ES-I3 (cell line): Measurements from ENCODE around the gene SPECC1L.

Experiments used
- H3K36me3 ChIP-seq: 2 replicates; pipeline ENCODE4 v1.6.1; 2013; ENCODE audit warnings: mild to moderate bottlenecking, low read length, control low read depth, moderate library complexity; ENCODE audit not compliant: insufficient read depth
- H3K4me1 ChIP-seq: 2 replicates; pipeline ENCODE4 v1.6.1; 2013; ENCODE audit warnings: mild to moderate bottlenecking, control low read depth, low read length; ENCODE audit not compliant: insufficient read depth
- H3K9ac ChIP-seq: 2 replicates; pipeline ENCODE4 v1.6.1; 2013; ENCODE audit warnings: low read depth, mild to moderate bottlenecking, low read length, moderate library complexity
- H3K9me3 ChIP-seq: 2 replicates; pipeline ENCODE4 v1.6.1; 2013; ENCODE audit warnings: mild to moderate bottlenecking, low read length, moderate library complexity; ENCODE audit not compliant: control insufficient read depth, insufficient read depth

SPECC1L gene

DNA sequence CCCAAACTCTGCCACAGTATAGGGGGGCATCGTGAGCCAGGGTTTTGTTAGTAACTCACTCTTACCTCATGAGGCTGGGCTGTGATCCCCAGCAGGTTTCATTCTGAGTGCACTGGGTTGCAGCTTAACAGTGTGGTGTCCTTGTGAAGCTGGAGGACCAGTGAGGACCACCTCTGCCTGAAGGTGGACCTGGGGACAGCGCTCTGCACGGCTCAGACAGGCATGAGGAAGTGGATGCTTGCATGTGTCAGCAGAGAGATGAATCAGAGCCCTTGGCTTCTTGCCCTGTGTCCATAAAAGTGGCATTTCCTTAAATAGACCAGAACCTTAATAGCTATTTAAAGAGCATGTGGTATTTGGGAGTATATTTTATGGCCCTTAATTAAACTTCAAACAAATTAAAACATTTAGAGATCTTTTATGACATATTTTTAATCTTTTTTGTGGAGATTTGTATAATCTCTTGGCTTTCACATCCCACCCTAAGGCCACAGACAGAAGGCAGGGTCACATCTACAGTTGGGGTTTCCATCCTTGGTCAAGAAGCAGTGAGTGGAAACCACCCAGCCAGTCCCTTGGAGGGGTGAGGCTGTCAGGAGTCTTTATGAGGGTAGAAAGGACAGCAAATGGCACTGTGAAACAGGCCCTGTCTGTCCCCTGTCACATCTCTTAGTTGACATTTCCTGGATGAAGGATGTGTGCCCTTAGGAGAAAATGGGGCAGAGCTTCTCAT, 132.0 kb downstream of the SPECC1L start:
- Histone ChIP-seq H3K4me1 (no peaks in the 10 kb centered on the region), H3K36me3 (peaks cover 5% of the 10 kb centered on the region; the same call in 1 of the 2 replicates), H3K9ac (no peak overlapping the region), H3K9me3 (no peaks in the 10 kb centered on the region; the same call in 1 of the 2 replicates)

DNA sequence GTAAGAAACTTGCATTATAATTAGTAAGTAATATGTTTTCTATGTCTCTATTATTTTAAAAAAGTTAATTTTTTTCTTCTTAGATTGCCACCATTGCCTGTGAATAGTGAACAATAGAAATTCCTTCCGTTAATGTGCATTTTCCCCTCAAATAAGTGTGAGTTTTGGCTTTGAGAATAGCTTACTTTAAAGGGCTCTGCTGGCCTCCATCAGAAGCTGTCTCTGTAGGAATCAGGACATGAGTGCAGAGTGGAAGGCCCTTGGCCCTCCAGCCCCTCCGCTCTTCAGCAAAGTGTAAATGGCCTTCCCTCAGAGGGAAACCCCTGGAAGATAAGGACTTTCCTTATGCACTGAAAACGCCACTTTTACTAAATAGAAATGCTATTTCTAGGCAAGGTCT, 132.7 kb downstream of the SPECC1L start:
- Histone ChIP-seq H3K9ac (no peak overlapping the region), H3K9me3 (no peaks in the 10 kb centered on the region; the same call in 1 of the 2 replicates), H3K4me1 (no peaks in the 10 kb centered on the region), H3K36me3 (peaks cover 5% of the 10 kb centered on the region; the same call in 1 of the 2 replicates)

DNA sequence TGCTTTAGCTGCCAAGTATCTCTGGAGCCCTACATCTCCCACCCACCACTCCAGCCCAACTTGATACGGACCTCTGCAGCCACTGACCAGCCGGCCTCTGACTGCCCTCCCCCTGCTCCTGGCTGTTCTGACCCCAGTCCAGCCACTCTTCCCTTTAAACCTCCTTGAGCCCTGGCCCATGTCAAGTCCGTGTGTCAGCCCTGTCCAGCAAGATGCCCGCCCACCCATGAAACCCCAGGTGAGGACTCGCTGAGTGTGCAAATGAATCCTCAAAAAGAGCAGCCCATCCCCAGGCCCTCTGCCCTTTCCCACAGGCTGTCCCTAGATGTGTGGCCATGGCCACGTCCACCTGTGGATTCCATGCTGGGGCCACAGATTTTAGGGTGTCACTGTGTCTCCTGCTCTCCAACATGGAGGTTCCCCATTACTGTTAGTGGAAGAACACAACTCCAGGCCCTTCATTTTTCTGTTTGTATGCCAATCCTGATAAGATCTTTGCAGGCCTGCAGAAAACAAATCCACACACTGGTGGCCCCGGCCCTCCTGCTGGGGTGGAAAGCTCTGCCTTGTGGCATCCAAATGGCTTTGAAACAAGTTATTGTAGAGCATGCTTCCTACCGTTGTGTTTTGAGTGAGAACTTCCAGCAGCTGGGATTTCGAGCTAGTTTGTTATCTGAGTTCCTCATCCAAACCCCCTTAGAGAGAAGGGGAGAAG, 134.1 kb downstream of the SPECC1L start:
- H3K9ac ChIP-seq, result no peak overlapping the region
- peaks cover 5% of the 10 kb centered on the region; the same call in 1 of the 2 replicates for H3K36me3 ChIP-seq
- H3K9me3 ChIP-seq, result no peaks in the 10 kb centered on the region; the same call in 1 of the 2 replicates
- no peaks in the 10 kb centered on the region for H3K4me1 ChIP-seq

DNA sequence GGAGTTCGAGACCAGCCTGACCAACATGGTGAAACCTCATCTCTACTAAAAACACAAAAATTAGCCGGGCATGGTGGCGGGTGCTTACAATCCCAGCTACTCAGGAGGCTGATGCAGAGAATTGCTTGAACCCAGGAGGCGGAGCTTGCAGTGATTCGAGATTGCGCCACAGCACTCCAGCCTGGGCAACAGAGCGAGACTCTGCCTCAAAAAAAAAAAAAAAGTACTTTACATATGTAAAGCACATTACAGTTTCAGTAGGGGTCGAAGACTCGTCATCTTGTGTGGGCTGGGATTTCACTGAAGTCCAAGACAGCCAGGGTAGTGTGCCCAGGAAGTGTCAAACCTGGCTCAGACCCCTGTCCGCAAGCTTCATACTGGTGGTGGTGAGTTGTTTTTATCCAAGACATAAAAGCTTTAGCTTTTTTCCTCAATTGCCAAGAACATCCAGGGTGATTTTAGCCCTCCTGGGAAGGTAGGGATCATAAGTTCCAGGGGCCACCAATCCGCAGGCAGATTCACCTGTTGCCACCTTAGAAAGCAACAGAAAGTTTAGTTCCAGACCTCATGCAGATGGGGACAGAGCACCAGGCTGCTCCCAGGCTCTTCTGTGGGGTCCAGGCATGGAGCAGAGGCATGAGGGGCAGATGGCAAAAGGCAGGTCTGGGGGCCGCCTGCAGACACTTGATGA, 135.1 kb downstream of the SPECC1L start:
- Histone ChIP-seq H3K9ac (no peak overlapping the region), H3K4me1 (no peaks in the 10 kb centered on the region), H3K9me3 (no peaks in the 10 kb centered on the region; the same call in 1 of the 2 replicates), H3K36me3 (peaks cover 5% of the 10 kb centered on the region; the same call in 1 of the 2 replicates)

DNA sequence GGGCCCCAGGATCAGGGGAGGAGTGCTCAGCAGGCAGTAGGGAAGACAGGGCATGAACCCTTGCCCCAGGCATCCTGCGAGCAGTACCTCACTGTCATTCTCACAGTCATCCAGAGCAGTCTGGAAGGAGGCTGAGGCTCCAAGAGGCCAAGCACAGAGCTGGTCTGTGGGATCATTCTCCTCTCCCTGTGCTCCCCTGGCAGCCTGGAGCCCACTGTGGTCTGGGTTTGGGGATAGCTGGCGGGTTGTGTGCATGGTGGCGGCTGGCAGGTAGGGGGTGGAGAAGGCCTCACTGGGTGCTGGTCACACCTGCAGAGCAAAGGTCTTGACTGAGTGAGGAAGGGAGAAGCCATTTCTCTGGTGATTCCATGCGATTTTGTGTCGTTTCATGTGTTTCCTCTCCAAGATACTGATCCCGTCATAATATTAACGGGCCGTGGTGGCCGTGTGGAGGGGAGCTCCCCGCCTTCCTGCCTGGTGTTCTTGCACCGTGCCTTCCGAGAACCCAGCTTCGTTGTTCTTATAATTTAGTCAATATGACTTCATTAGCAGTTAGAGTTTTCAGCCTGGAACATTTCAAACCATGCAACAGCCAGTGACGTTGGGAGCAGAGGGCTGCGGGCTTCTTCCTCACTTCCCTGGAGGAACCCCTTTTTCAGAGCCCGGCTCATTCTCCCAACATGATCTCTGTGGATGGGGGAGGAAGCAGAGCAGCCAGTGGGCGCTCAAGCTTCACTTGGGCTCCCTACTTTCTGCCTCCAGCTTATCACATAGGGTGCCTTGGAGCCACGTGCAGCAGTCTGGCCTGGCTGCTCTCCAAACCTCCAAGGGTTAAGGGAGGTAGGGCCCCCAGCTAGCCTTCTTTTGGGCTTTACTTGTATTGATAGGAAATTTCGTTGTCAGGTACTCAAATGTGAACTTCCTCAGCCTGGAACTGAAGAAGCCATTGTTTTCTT, 136.0 kb downstream of the SPECC1L start:
- H3K9ac ChIP-seq, result no peak overlapping the region
- no peaks in the 10 kb centered on the region; the same call in 1 of the 2 replicates for H3K9me3 ChIP-seq
- H3K4me1 ChIP-seq, result no peaks in the 10 kb centered on the region
- H3K36me3 ChIP-seq, result peaks cover 5% of the 10 kb centered on the region; the same call in 1 of the 2 replicates

DNA sequence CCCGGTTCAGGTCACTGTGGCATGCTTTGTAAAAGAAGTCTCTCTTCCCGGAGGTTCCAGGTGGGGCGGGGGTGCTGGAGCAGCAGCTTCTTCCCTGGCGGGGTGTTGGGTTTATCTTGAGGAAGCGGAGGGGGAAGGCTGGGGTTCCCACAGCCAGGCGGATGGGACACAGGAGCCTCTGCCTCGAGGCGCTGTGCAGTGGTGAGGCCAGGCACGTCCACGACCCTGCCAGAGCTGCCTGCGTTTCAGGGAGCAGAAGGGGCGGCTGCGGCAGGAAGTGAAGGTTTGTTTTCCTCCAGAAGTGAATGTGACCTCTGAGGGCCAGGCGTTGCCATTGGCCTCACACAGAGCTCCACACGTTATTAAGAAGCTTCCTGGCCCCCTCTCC, 136.6 kb downstream of the SPECC1L start:
- H3K9me3 ChIP-seq, result no peaks in the 10 kb centered on the region; the same call in 1 of the 2 replicates
- H3K36me3 ChIP-seq, result peaks cover 5% of the 10 kb centered on the region; the same call in 1 of the 2 replicates
- H3K9ac ChIP-seq, result no peak overlapping the region
- H3K4me1 ChIP-seq, result no peaks in the 10 kb centered on the region

DNA sequence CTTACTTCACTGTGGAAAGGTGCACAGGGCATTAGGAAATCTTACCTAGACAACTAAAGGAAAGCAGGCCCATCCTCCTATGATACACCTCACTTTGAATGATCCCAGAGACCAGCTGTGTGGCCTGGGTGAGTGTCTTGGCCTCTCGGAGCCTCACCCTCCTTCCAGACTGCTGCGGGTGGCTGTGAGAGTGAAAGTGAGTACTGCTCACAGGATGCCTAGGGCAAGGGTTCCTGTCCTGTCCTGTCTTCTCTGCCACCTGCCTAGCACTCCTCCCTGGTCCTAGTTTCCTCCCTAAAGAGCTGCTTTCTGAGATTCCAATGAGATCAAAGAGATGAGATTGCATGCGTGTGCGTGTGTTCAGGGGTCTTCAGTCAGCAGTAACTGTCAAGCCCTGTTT, 137.3 kb downstream of the SPECC1L start:
- H3K4me1 ChIP-seq, result no peaks in the 10 kb centered on the region
- no peaks in the 10 kb centered on the region; the same call in 1 of the 2 replicates for H3K9me3 ChIP-seq
- H3K9ac ChIP-seq, result no peak overlapping the region
- H3K36me3 ChIP-seq, result peaks cover 5% of the 10 kb centered on the region; the same call in 1 of the 2 replicates

DNA sequence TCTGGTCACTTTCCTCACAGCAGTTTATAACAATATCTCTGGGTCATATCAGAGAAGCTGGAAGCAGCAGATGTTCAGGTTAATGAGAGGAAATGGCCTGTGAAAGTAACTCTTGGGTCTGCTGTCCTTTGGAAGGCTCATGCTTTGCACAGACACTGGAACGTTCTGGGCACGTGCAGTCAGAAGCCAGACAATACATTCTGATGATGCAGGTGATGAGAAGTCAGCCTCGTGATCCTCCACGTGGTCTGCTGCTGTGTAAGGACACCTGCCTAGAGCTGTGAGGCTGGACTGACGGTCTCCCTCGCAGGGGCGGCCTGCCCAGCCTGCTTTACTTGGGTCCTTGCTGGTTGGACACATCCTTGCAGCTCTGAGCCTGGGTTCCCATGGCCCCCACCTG, 138.0 kb downstream of the SPECC1L start:
- Histone ChIP-seq H3K9ac (no peak overlapping the region), H3K4me1 (no peaks in the 10 kb centered on the region), H3K36me3 (peaks cover 5% of the 10 kb centered on the region; the same call in 1 of the 2 replicates), H3K9me3 (no peaks in the 10 kb centered on the region; the same call in 1 of the 2 replicates)

DNA sequence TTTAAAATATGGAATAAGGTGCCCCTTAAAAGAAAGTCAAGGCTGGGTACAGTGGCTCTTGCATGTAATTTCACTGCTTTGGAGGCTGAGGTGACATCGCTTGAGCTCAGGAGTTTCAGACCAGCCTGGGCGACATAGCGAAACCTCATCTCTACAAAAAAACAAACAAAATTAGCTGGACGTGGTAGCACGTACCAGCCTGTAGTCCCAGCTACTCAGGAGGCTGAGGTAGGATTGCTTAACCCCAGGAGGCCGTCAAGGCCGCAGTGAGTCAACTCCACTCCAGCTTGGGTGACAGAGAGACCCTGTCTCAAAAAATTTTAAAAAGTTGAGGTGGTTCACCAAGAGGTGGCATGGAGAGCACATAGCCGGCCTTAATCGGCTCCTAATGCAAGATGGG, 139.1 kb downstream of the SPECC1L start:
- Histone ChIP-seq H3K9me3 (no peaks in the 10 kb centered on the region; the same call in 1 of the 2 replicates), H3K4me1 (no peaks in the 10 kb centered on the region), H3K9ac (no peak overlapping the region), H3K36me3 (peaks cover under 1% of the 10 kb centered on the region)

DNA sequence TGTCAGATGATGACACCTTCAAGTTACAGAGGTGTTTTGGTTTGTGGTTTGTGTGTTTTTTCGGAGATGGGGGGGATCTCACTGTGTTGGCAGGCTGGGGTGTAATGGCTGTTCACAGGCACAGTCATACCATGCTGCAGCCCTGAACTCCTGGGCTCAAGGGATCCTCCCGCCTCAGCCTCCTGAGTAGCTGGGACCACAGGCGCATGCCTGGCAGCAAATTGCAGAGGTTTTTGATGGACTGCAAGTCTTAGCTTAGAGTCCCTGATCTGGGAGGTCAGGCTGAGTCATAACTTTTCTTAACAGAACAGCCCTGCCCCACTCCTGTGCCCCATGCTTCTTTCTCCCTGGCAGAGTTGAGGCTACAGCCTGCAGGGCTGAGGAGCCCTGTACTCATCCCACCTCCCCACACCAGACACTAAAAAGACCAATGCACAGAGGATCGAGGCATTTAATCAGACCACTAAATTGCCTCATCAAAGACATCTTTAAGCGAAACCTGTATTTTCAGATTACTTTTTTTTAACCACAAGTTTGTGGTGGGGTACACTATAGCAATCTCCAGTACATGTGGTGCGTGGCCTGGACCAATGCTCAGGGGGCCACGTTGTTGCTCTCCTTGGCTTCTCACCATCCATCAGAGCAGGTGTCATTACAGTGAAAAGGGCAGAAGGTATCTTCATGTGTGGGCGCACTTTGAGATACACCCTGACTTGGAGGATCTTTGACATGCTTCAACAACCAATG, 139.7 kb downstream of the SPECC1L start:
- H3K9ac ChIP-seq, result no peak overlapping the region

DNA sequence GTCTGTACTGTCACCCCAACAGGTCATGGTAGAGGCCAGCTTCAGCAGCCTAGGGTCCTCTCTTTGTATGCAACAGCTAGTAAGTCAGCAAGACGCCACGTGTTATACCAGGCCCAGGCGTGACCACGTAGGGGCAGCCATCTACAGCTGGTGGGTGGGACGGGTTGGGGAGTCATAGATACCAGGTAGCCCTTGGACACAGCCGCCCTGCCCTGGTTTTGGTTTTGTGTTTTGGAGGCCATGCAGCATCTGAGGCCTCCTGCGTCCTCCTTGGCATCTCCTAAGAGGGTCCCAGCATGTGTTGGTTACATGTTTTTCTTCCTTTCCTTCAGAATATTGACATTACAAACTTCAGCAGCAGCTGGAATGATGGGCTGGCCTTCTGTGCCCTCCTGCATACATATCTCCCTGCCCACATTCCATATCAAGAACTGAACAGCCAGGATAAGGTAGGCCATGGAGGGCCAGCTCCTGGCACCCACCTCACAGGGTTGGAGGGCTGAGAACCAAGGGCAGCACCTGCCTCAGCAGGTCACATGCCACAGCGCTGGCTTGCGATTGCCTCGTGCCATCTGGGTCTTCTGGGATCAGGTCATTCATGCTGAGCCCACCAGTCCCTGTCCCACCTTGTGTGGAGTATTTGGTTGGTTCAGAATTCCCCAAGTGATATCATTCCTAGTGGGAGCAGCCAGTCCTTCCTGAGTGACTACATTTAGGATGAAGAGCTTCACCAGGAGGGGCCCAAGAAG, 140.8 kb downstream of the SPECC1L start:
- no peaks in the 10 kb centered on the region for H3K9me3 ChIP-seq
- no peaks in the 10 kb centered on the region for H3K4me1 ChIP-seq
- peaks cover 2% of the 10 kb centered on the region for H3K36me3 ChIP-seq

More for the DNA sequence above, 139.7 kb downstream of the SPECC1L start:
- Histone ChIP-seq H3K4me1 (no peaks in the 10 kb centered on the region), H3K9me3 (no peaks in the 10 kb centered on the region), H3K36me3 (peaks cover 2% of the 10 kb centered on the region)

DNA sequence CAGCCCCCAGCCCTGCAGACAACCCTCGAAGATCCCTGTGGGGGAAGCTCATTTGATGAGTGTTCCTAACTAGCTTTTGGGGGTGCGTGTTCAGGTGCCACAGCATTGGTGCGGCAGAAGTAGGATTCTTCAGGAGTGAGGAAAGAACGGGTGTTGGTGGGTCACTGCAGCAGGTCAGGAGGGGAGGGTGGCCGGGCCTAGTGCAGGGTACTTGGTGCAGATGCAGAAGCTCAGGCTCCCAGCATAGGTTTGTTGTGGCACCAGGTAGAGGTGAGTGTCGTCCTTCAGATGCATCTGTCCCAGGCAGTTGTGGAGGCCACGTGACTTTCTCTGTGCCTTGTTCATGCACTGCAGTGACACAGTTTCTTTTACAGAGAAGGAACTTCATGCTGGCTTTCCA, 141.6 kb downstream of the SPECC1L start:
- H3K36me3 ChIP-seq, result peaks cover 2% of the 10 kb centered on the region
- H3K9ac ChIP-seq, result no peak overlapping the region
- no peaks in the 10 kb centered on the region for H3K9me3 ChIP-seq
- no peaks in the 10 kb centered on the region for H3K4me1 ChIP-seq

More for the DNA sequence above, 140.8 kb downstream of the SPECC1L start:
- no peak overlapping the region for H3K9ac ChIP-seq
